GM19397 (cell line): ENCODE data around the gene XAB2.
"Not testable (repeated sequence)": the region's sequence is repeated elsewhere in the genome, so short reads cannot be mapped to it uniquely, and the experiment has no call there.

Source experiments
- ATAC-seq: cut with Tn5 transposase; IDR thresholded peaks from one replicate; pipeline ENCODE4 v1.9.1; 2021; ENCODE audit warnings: mild to moderate bottlenecking, moderate library complexity; ENCODE audit not compliant: unreplicated experiment

The XAB2 gene

DNA sequence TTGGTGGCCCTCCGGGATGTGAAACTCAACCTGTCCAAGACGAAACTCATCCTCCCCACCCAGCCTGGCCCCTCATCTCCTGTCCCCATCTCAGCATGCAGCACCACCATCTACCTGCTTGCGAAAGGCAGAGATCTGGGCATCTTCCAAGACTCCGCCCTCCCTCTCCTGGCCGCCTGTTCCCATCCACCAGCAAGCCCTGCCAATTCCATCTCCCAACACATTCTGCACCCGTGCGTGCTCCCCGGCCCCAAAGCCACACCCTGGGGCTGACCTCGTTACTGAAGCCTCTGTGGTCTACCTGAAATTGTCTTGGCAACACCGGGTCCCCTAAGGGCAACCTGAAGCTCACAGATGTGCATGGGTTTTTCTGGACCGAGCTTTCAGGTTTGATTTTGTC lies 46.9 kb downstream of the XAB2 start:
- no peak for ATAC-seq

DNA sequence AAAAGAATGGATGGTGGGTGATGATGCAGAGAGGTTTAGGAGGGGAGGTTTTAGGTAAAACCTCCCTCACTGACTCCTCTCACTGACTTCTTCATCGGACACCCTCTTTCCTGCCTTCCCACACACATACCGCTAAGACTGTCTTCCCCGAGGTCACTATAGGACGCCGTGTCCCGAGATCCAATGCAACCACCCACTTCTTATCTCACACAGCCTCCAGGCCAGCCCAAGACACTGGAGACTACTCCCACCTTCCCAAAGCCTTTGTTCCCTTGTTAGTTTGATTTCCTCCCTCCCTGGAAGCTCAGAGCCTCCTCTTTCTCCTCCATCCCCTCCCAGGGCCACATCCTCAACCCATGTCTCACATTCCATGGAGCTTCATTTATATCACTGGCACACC lies 50.2 kb downstream of the XAB2 start:
- ATAC-seq, result no peak

DNA sequence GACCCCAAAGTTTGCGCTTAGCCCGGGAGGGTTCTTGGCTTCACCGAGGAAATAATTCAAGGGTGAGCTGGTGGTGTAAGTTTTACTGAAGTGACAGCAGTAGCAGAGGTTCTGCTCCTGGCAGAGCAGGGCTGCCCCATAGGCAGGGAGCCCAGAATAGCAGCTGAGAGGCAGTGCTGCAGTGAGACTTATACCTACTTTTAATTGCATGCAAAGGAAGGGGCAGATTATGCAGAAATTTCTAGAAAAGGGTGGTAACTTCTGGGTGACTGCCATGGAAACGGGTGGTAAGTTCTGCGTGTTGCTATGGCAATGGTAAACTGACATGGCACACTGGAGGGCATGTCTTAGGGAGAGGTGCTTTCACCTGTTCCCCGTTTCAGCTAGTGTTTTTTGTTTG lies 51.2 kb downstream of the XAB2 start:
- no peak for ATAC-seq

DNA sequence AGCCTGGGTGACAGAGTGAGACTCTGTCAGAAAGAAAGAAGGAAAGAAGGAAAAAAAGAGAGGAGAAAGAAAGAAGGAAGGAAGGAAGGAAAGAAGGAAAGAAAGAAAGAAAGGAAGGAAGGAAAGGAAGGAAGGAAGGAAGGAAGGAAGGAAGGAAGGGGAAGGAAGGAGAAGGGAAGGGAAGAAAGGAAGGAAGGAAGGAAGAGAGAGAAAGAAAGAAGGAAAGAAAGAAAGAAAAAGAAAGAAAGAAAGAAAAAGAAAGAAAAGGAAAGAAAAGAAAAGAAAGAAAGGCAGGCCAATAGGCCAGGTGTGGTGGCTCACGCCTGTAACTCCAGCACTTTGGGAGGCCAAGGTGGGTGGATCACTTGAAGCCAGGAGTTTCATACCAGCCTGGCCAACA lies 51.9 kb downstream of the XAB2 start:
- not testable (repeated sequence) for ATAC-seq

DNA sequence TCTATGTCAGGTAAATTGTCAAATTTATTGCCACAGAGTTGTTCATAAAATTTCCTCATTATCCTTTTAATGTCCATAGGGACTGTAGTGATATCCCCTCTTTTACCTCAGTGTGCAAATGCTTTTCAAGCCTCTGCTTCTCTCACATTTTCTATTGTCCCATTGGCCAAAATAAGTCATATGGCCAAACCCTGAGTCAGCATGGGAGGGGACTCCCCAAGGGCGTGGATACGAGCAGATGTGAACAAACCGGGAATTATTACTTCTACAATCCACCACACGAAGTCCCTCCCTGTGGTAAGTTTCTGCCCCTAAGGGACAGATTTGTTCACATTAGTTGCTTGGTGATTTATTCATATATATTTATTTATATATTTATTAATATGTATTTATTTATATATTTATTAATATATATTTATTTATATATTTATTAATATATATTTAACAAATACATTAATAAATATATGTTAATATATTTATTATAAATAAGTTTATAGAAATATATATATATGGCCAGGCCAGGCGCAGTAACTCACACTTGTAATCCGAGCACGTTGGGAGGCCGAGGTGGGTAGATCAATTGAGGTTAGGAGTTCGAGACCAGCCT lies 53.8 kb downstream of the XAB2 start:
- ATAC-seq, result no peak

DNA sequence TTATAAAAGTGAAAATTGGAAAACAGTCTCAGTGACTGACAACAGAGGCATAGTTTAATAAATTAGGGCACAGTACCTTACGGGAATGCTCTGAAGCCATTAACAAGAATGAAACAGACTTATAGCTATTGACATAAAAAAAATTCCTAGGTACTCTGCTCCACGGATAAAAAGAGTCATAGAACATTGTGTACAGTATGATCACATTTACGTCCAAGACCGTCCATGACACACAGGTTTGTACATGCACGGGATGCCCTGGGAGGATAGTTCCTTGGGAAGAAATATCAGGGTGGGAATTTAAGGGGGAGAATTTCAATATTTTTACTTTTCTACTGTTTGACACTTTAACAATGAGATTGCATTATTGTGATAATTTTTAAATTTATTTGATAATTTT lies 58.6 kb downstream of the XAB2 start:
- ATAC-seq, result no peak
